Measurements from ENCODE around the gene GPHN. TPM values are rescaled to one million over a fixed set of nuclear protein-coding genes. Genes with fewer than 3 reads are reported as not detected.

GPHN gene
- total RNA-seq, 2 donors from 2014 or later, result 24.1 to 25.7 TPM

- Histone ChIP-seq H3K9me3 (no peaks in the 10 kb centered on the region), H3K4me3 (no peak overlapping the region), H3K36me3 (replicated peaks in 1 of 2; ENCODE audit: insufficient read depth in 1 of 2, low read depth in 2 of 2) (no peaks in the 10 kb centered on the region), H3K27me3 (no peaks in the 10 kb centered on the region), H3K27ac (no peak overlapping the region), H3K4me1 (no peaks in the 10 kb centered on the region)
- ATAC-seq (no peak), DNase-seq (no peak)
- WGBS, 2 donors, result 91% methylated on average over 2 of the region's 2 CpGs
- TF ChIP-seq CTCF (IDR thresholded peaks at IDR 0.05) (no peak), POLR2A (IDR thresholded peaks at IDR 0.05) (no peak)
- intact Hi-C loops (cut with DNase I), result no loop called here
Observed at GRCh38 chr14:67129768-67130167, 621.8 kb downstream of the GPHN start.

GRCh38 chr14:67131691-67132090, 623.7 kb downstream of the GPHN start:
- TF ChIP-seq CTCF (IDR thresholded peaks at IDR 0.05), result no peak
- no peaks in the 10 kb centered on the region for H3K36me3 ChIP-seq (replicated peaks in 1 of 2; ENCODE audit: insufficient read depth in 1 of 2, low read depth in 2 of 2)
- WGBS, 2 donors, result 96 to 100% methylated on average over 1 of the region's 1 CpG
- no peaks in the 10 kb centered on the region for H3K4me1 ChIP-seq
- H3K27ac ChIP-seq, result no peak overlapping the region
- intact Hi-C loops (cut with DNase I), result no loop called here
- H3K9me3 ChIP-seq, result no peaks in the 10 kb centered on the region
- no peaks in the 10 kb centered on the region for H3K27me3 ChIP-seq
- H3K4me3 ChIP-seq, result no peak overlapping the region
- DNase-seq, result no peak
- ATAC-seq, result no peak

DNA sequence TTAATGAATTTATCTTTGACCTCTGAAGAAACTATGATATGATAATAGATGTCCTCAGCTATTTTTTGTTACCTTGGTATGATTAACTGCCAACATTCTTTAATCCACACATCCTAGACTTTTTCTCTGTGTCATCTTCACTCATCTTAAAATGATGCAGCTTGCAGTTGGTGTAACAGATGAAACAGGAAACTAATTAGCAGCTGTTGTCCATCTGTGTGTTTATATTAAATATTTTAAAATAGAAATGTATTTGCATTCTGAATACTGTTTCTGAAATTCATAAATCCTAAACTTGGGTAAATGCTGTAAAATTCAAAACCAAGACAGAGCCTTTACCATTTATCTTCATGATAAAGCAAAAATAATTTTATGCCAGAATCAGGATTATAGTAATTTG, 625.2 kb downstream of the GPHN start:
- intact Hi-C loops (cut with DNase I), result no loop called here
- no peaks in the 10 kb centered on the region for H3K9me3 ChIP-seq
- H3K36me3 ChIP-seq (replicated peaks in 1 of 2; ENCODE audit: insufficient read depth in 1 of 2, low read depth in 2 of 2), result no peaks in the 10 kb centered on the region
- DNase-seq, result no peak
- no peak for ATAC-seq
- no peak overlapping the region for H3K4me3 ChIP-seq
- TF ChIP-seq POLR2A (IDR thresholded peaks at IDR 0.05) (no peak), CTCF (IDR thresholded peaks at IDR 0.05) (no peak)
- H3K4me1 ChIP-seq, result no peaks in the 10 kb centered on the region
- no peak overlapping the region for H3K27ac ChIP-seq
- H3K27me3 ChIP-seq, result no peaks in the 10 kb centered on the region

DNA sequence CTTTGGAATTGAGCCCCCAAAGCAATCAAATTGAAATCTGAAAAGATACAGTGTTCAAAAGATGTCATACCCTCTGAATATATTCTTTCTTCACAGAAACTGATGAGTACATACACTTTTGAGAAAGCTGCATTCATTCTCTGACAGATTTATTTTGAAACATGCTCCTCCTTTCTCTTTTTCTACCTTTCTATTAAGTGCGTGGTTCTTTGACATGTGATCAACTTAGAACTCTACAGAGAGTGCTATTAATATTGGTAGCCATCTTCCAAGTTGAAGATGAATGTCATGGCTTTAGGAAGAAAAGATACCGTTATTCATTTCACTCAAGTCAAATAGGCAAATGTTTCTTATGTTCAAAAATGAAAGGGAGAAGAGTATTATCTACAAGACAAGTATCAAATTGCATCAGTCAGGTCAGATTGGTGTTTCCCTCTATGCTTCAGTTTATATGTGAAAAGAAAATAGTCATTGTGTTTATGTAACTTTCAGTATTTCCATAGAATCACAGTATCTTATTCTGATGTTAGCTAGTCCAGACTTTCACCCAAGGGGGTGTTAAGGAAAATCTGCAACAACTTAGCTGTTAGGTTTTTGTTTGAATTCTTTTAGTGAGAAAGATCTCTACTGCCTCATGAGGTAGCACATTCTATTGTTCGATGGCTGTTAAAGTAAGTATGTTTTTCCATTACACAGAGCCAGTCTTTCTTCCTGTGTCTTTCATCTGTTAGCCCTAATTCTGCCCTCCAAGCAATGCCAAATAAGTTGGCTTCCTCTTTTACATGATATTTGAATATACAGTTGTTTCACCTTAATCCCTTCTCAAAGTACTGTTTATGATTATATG, 625.9 kb downstream of the GPHN start:
- Histone ChIP-seq H3K27me3 (no peaks in the 10 kb centered on the region), H3K9me3 (no peaks in the 10 kb centered on the region), H3K4me1 (no peaks in the 10 kb centered on the region), H3K36me3 (replicated peaks in 1 of 2; ENCODE audit: insufficient read depth in 1 of 2, low read depth in 2 of 2) (no peaks in the 10 kb centered on the region), H3K4me3 (no peak overlapping the region), H3K27ac (no peak overlapping the region)
- TF ChIP-seq CTCF (IDR thresholded peaks at IDR 0.05), result no peak
- ATAC-seq (no peak), DNase-seq (no peak)
- 72 to 78% methylated on average over 3 of the region's 3 CpGs for WGBS, 2 donors
- intact Hi-C loops (cut with DNase I), result no loop called here

GRCh38 chr14:67137744-67138371, 629.9 kb downstream of the GPHN start:
- H3K27me3 ChIP-seq, result no peaks in the 10 kb centered on the region
- H3K4me3 ChIP-seq, result no peak overlapping the region
- intact Hi-C loops (cut with DNase I), result no loop called here
- H3K36me3 ChIP-seq (replicated peaks in 1 of 2; ENCODE audit: insufficient read depth in 1 of 2, low read depth in 2 of 2), result no peaks in the 10 kb centered on the region
- H3K27ac ChIP-seq, result no peak overlapping the region
- H3K4me1 ChIP-seq, result no peaks in the 10 kb centered on the region
- TF ChIP-seq CTCF (IDR thresholded peaks at IDR 0.05), result peak in 6 of 7 experiments; percentile 20 to 41 (median 30)
- TF ChIP-seq POLR2A (IDR thresholded peaks at IDR 0.05), result no peak
- ATAC-seq, result no peak
- no peaks in the 10 kb centered on the region for H3K9me3 ChIP-seq
- no peak for DNase-seq
